ENCODE data around the gene SLC9A3. TPM values are rescaled to one million over a fixed set of nuclear protein-coding genes. Genes with fewer than 3 reads are reported as not detected.
A peak's percentile ranks its signal among the peaks of the same experiment; 100 is the strongest.
"Not testable (repeated sequence)": the region's sequence is repeated elsewhere in the genome, so short reads cannot be mapped to it uniquely, and the experiment has no call there.

Gene SLC9A3
- total and polyA plus RNA-seq, 2 experiments from 2014 or later, result 1.2 to 1.7 TPM

GRCh38 chr5:476814-477175 is 47.5 kb downstream of the SLC9A3 start:
- Histone ChIP-seq H3K9ac (no peak overlapping the region), H3K27me3 (replicated peaks; ENCODE audit: insufficient read depth) (peaks cover 27% of the 10 kb centered on the region), H3K79me2 (ENCODE audit: insufficient read depth) (peaks cover 9% of the 10 kb centered on the region; the same call in 1 of the 2 replicates), H3K36me3 (ENCODE audit: low read depth) (no peaks in the 10 kb centered on the region), H2AFZ (no peak overlapping the region), H4K20me1 (ENCODE audit: insufficient read depth) (no peaks in the 10 kb centered on the region), H3K9me2 (ENCODE audit: insufficient read depth) (no peaks in the 10 kb centered on the region), H3K9me3 (ENCODE audit: low read depth) (no peaks in the 10 kb centered on the region), H3K27ac (no peak overlapping the region), H3K4me3 (no peak overlapping the region), H3F3A (ENCODE audit: insufficient read depth) (no peaks in the 10 kb centered on the region), H3K4me2 (ENCODE audit: unreplicated experiment) (no peak overlapping the region), H3K4me1 (ENCODE audit: insufficient read depth) (no peaks in the 10 kb centered on the region)
- in situ Hi-C loops (cut with MboI), result no loop called here
- whole genome bisulfite sequencing, 2 experiments (ENCODE audit: low coverage in 1 of 2, low lambda C conversion rate in 2 of 2, missing lambda C conversion rate in 2 of 2), result 47 to 53% methylated on average over 8 to 9 of the region's 9 CpGs
- TF ChIP-seq EZH2phosphoT487 (IDR thresholded peaks at IDR 0.05; ENCODE audit: insufficient read depth, low read depth) (no peak), EZH2 (IDR thresholded peaks at IDR 0.05; ENCODE audit: insufficient read depth, poor library complexity, severe bottlenecking) (no peak)
- DNase-seq, result no peak

GRCh38 chr5:476102-476813 is 48.0 kb downstream of the SLC9A3 start:
- no peak overlapping the region for H3K27ac ChIP-seq
- DNase-seq, result peak; percentile 24
- no peaks in the 10 kb centered on the region; the same call in 1 of the 2 replicates for H3K4me1 ChIP-seq (ENCODE audit: insufficient read depth)
- in situ Hi-C loops (cut with MboI), result no loop called here
- no peaks in the 10 kb centered on the region for H3K9me2 ChIP-seq (ENCODE audit: insufficient read depth)
- WGBS, 2 experiments (ENCODE audit: low coverage in 1 of 2, low lambda C conversion rate in 2 of 2, missing lambda C conversion rate in 2 of 2), result 43 to 45% methylated on average over 43 to 49 of the region's 51 CpGs
- H2AFZ ChIP-seq, result no peak overlapping the region
- H3K79me2 ChIP-seq (ENCODE audit: insufficient read depth), result peaks cover 9% of the 10 kb centered on the region; the same call in 1 of the 2 replicates
- no peak overlapping the region for H3K4me2 ChIP-seq (ENCODE audit: unreplicated experiment)
- H3K9me3 ChIP-seq (ENCODE audit: low read depth), result no peaks in the 10 kb centered on the region
- H3K9ac ChIP-seq, result no peak overlapping the region
- H3K27me3 ChIP-seq (replicated peaks; ENCODE audit: insufficient read depth), result peaks cover 27% of the 10 kb centered on the region
- no peak overlapping the region for H3K4me3 ChIP-seq
- H3K36me3 ChIP-seq (ENCODE audit: low read depth), result no peaks in the 10 kb centered on the region
- TF ChIP-seq EZH2phosphoT487 (IDR thresholded peaks at IDR 0.05; ENCODE audit: insufficient read depth, low read depth) (no peak), EZH2 (IDR thresholded peaks at IDR 0.05; ENCODE audit: insufficient read depth, poor library complexity, severe bottlenecking) (no peak)
- H4K20me1 ChIP-seq (ENCODE audit: insufficient read depth), result no peaks in the 10 kb centered on the region
- no peaks in the 10 kb centered on the region for H3F3A ChIP-seq (ENCODE audit: insufficient read depth)

DNA sequence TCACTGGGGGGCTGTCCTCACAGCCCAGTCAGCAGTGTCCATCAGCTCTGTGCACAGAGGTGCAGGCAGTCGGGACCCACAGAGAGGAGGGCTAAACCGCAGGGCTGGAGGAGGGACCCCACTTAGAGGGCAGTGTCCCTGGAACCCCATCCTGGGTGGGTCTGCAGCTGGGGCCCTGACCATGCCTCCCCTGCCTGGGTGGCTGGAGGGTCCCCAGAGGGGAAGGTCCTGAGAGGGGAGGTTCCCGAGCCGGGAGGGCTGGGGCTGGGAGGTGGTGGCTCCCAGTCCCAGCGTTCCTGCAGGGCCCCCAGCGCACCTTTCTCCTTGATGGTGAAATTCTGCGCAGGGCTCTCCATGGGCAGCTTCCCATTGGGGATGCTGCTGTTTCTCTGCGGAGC is 48.5 kb downstream of the SLC9A3 start:
- WGBS, 2 experiments (ENCODE audit: low coverage in 1 of 2, low lambda C conversion rate in 2 of 2, missing lambda C conversion rate in 2 of 2), result 29 to 41% methylated on average over 3 to 8 of the region's 8 CpGs
- Histone ChIP-seq H3K79me2 (ENCODE audit: insufficient read depth) (peaks cover 9% of the 10 kb centered on the region; the same call in 1 of the 2 replicates), H3F3A (ENCODE audit: insufficient read depth) (no peaks in the 10 kb centered on the region), H3K27me3 (replicated peaks; ENCODE audit: insufficient read depth) (peaks cover 27% of the 10 kb centered on the region), H3K9ac (no peak overlapping the region), H4K20me1 (ENCODE audit: insufficient read depth) (no peaks in the 10 kb centered on the region), H3K9me3 (ENCODE audit: low read depth) (no peaks in the 10 kb centered on the region), H3K9me2 (ENCODE audit: insufficient read depth) (no peaks in the 10 kb centered on the region), H3K36me3 (ENCODE audit: low read depth) (no peaks in the 10 kb centered on the region), H3K4me2 (ENCODE audit: unreplicated experiment) (no peak overlapping the region), H3K4me1 (ENCODE audit: insufficient read depth) (no peaks in the 10 kb centered on the region; the same call in 1 of the 2 replicates), H2AFZ (no peak overlapping the region), H3K4me3 (no peak overlapping the region), H3K27ac (no peak overlapping the region)
- in situ Hi-C loops (cut with MboI), result no loop called here
- DNase-seq, result no peak
- no peak for TF ChIP-seq EZH2phosphoT487 (IDR thresholded peaks at IDR 0.05; ENCODE audit: insufficient read depth, low read depth)
- no peak for TF ChIP-seq EZH2 (IDR thresholded peaks at IDR 0.05; ENCODE audit: insufficient read depth, poor library complexity, severe bottlenecking)

GRCh38 chr5:474840-475661 is 49.2 kb downstream of the SLC9A3 start:
- DNase-seq, result no peak
- Histone ChIP-seq H3F3A (ENCODE audit: insufficient read depth) (no peaks in the 10 kb centered on the region), H3K4me3 (peak overlapping the region; percentile 47; the same call in 1 of the 2 replicates), H3K27me3 (replicated peaks; ENCODE audit: insufficient read depth) (peaks cover 27% of the 10 kb centered on the region), H3K9me3 (ENCODE audit: low read depth) (no peaks in the 10 kb centered on the region), H3K9ac (no peak overlapping the region), H3K9me2 (ENCODE audit: insufficient read depth) (no peaks in the 10 kb centered on the region), H3K4me1 (ENCODE audit: insufficient read depth) (no peaks in the 10 kb centered on the region; the same call in 1 of the 2 replicates), H3K4me2 (ENCODE audit: unreplicated experiment) (peak overlapping the region; percentile 32), H3K36me3 (ENCODE audit: low read depth) (no peaks in the 10 kb centered on the region), H2AFZ (no peak overlapping the region), H3K79me2 (ENCODE audit: insufficient read depth) (peaks cover 9% of the 10 kb centered on the region; the same call in 1 of the 2 replicates), H3K27ac (no peak overlapping the region), H4K20me1 (ENCODE audit: insufficient read depth) (no peaks in the 10 kb centered on the region)
- WGBS, 2 experiments (ENCODE audit: low coverage in 1 of 2, low lambda C conversion rate in 2 of 2, missing lambda C conversion rate in 2 of 2), result 28 to 30% methylated on average over 28 to 38 of the region's 50 CpGs
- TF ChIP-seq EZH2 (IDR thresholded peaks at IDR 0.05; ENCODE audit: insufficient read depth, poor library complexity, severe bottlenecking), result peak; percentile 31
- TF ChIP-seq EZH2phosphoT487 (IDR thresholded peaks at IDR 0.05; ENCODE audit: insufficient read depth, low read depth), result no peak
- in situ Hi-C loops (cut with MboI), result no loop called here

DNA sequence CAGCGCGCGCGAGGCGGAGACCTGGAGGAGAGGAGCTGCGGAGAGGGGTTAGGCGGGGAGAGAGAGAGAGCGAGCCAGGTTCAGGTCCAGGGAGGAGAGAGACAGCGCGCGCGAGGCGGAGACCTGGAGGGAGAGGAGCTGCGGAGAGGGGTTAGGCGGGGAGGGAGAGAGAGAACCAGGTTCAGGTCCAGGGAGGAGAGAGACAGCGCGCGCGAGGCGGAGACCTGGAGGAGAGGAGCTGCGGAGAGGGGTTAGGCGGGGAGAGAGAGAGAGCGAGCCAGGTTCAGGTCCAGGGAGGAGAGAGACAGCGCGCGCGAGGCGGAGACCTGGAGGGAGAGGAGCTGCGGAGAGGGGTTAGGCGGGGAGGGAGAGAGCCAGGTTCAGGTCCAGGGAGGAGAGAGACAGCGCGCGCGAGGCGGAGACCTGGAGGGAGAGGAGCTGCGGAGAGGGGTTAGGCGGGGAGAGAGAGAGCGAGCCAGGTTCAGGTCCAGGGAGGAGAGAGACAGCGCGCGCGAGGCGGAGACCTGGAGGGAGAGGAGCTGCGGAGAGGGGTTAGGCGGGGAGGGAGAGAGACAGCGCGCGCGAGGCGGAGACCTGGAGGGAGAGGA is 49.9 kb downstream of the SLC9A3 start:
- in situ Hi-C loops (cut with MboI); H4K20me1 ChIP-seq (ENCODE audit: insufficient read depth); H3K9me3 ChIP-seq (ENCODE audit: low read depth); DNase-seq; H3K9me2 ChIP-seq (ENCODE audit: insufficient read depth); H3K79me2 ChIP-seq (ENCODE audit: insufficient read depth); H3K27ac ChIP-seq; H3F3A ChIP-seq (ENCODE audit: insufficient read depth); H3K36me3 ChIP-seq (ENCODE audit: low read depth); H3K4me1 ChIP-seq (ENCODE audit: insufficient read depth): not testable (repeated sequence)
- Histone ChIP-seq H3K4me3 (peak overlapping the region; percentile 88), H2AFZ (peak overlapping the region; percentile 76; the same call in 1 of the 2 replicates), H3K27me3 (replicated peaks; ENCODE audit: insufficient read depth) (peaks cover 27% of the 10 kb centered on the region), H3K4me2 (ENCODE audit: unreplicated experiment) (peak overlapping the region; percentile 94), H3K9ac (0 out of 2 replicates have a peak overlapping the region, but pooled peaks have one; percentile 77)
- WGBS, 2 experiments (ENCODE audit: low coverage in 1 of 2, low lambda C conversion rate in 2 of 2, missing lambda C conversion rate in 2 of 2), result 3% methylated on average over 26 of the region's 50 CpGs; no CpG with 5 or more reads in 1 of the 2 experiments

Measured in GM23248 (cell line).